HG03135 (cell line): ENCODE measurements around the gene LHFPL6.

Source experiments
- ATAC-seq: cut with Tn5 transposase; IDR thresholded peaks from one replicate; pipeline ENCODE4 v1.9.1; 2021; ENCODE audit warnings: mild to moderate bottlenecking, moderate library complexity; ENCODE audit not compliant: unreplicated experiment

The LHFPL6 gene

GRCh38 chr13:39557285-39557955, 45.6 kb downstream of the LHFPL6 start:
- no peak for ATAC-seq

GRCh38 chr13:39556866-39557265, 46.1 kb downstream of the LHFPL6 start:
- no peak for ATAC-seq

GRCh38 chr13:39554371-39554770, 48.6 kb downstream of the LHFPL6 start:
- ATAC-seq = no peak

- ATAC-seq = no peak
Measured at GRCh38 chr13:39552246-39552645, 50.7 kb downstream of the LHFPL6 start.

- no peak for ATAC-seq
Measured at GRCh38 chr13:39550931-39551330, 52.1 kb downstream of the LHFPL6 start.

GRCh38 chr13:39547108-39547507, 55.9 kb downstream of the LHFPL6 start:
- no peak for ATAC-seq

GRCh38 chr13:39542361-39542760, 60.6 kb downstream of the LHFPL6 start:
- ATAC-seq = no peak

GRCh38 chr13:39540929-39541605, 61.9 kb downstream of the LHFPL6 start:
- no peak for ATAC-seq

GRCh38 chr13:39538816-39539790, 63.9 kb downstream of the LHFPL6 start:
- no peak for ATAC-seq

GRCh38 chr13:39536906-39537305, 66.1 kb downstream of the LHFPL6 start:
- no peak for ATAC-seq

GRCh38 chr13:39536274-39536673, 66.7 kb downstream of the LHFPL6 start:
- ATAC-seq = no peak

- ATAC-seq = no peak
Measured at GRCh38 chr13:39533651-39534150, 69.3 kb downstream of the LHFPL6 start.

- no peak for ATAC-seq
Measured at GRCh38 chr13:39531646-39532045, 71.3 kb downstream of the LHFPL6 start.

GRCh38 chr13:39530916-39531315, 72.1 kb downstream of the LHFPL6 start:
- ATAC-seq = no peak

GRCh38 chr13:39528661-39528980, 74.4 kb downstream of the LHFPL6 start:
- ATAC-seq = no peak

GRCh38 chr13:39527961-39528660, 74.9 kb downstream of the LHFPL6 start:
- no peak for ATAC-seq

- ATAC-seq = no peak
Measured at GRCh38 chr13:39527301-39527700, 75.7 kb downstream of the LHFPL6 start.

GRCh38 chr13:39526499-39526898, 76.5 kb downstream of the LHFPL6 start:
- ATAC-seq = no peak

GRCh38 chr13:39525506-39525905, 77.5 kb downstream of the LHFPL6 start:
- ATAC-seq = no peak

GRCh38 chr13:39524795-39525194, 78.2 kb downstream of the LHFPL6 start:
- no peak for ATAC-seq

GRCh38 chr13:39522329-39522728, 80.7 kb downstream of the LHFPL6 start:
- no peak for ATAC-seq
